K562 (cell line): ENCODE measurements around the gene LAPTM5. TPM values are rescaled to one million over a fixed set of nuclear protein-coding genes. Genes with fewer than 3 reads are reported as not detected.

Experiments used
- BACH1 ChIP-seq: fragments of 200-800 bp; sonication (Bioruptor generic); IDR thresholded peaks from 2 replicates; pipeline ENCODE4 v1.6.1; 2016; ENCODE audit warnings: missing genetic modification characterization, missing compliant biosample characterization
- CHD2 ChIP-seq: IDR thresholded peaks from 2 replicates; pipeline ENCODE4 v1.6.1; 2011; ENCODE audit warnings: low read depth, low read length
- EP300 ChIP-seq: IDR thresholded peaks from 2 replicates; pipeline ENCODE4 v1.6.1; 2012; ENCODE audit warnings: low read length, improper control_type of control experiment
- FOXJ3 ChIP-seq: sonication (generic); formaldehyde crosslinking; IDR thresholded peaks from 2 replicates; pipeline ENCODE4 v1.4.0; 2020; ENCODE audit warnings: mild to moderate bottlenecking, missing genetic modification reagents
- JUNB ChIP-seq: fragments of 450-650 bp; formaldehyde crosslinking; conservative IDR thresholded peaks from 2 replicates; pipeline ENCODE4 v1.4.0; 2020; ENCODE audit warnings: mild to moderate bottlenecking
- JUND ChIP-seq, 2 experiments: IDR thresholded peaks; 2 replicates in 1 of 2; 3 replicates in 1 of 2; pipeline ENCODE4 v1.6.1; 2011; ENCODE audit warnings: borderline replicate concordance in 2 of 2, low read depth in 2 of 2, low read length in 2 of 2, improper control_type of control experiment in 1 of 2, missing biosample characterization in 1 of 2, missing genetic modification characterization in 1 of 2, missing genetic modification reagents in 1 of 2
- MAZ ChIP-seq, 2 experiments: fragments of 450-650 bp in 1 of 2; sonication (generic) in 1 of 2; formaldehyde crosslinking; IDR thresholded peaks in 1 of 2; conservative IDR thresholded peaks in 1 of 2; 2 replicates each; pipeline versions ENCODE4 v1.4.0 to v1.5.0; 2020; ENCODE audit warnings: mild to moderate bottlenecking in 1 of 2, missing genetic modification reagents in 1 of 2
- MEF2A ChIP-seq: IDR thresholded peaks from 2 replicates; pipeline ENCODE4 v1.6.1; 2011; ENCODE audit warnings: low read depth, mild to moderate bottlenecking, low read length, moderate library complexity; ENCODE audit not compliant: control insufficient read depth
- MEIS2 ChIP-seq: fragments of 450-650 bp; IDR thresholded peaks from 2 replicates; pipeline ENCODE4 v1.6.1; 2014; ENCODE audit warnings: mild to moderate bottlenecking; ENCODE audit not compliant: partially characterized antibody
- MXI1 ChIP-seq: IDR thresholded peaks from 2 replicates; pipeline ENCODE4 v1.6.1; 2011; ENCODE audit warnings: low read depth, mild to moderate bottlenecking, improper control_type of control experiment, low read length
- NR2C1 ChIP-seq, 2 experiments: fragments of 450-650 bp; IDR thresholded peaks; 2 replicates each; pipeline ENCODE4 v1.6.1; 2017; ENCODE audit warnings: mild to moderate bottlenecking in 2 of 2, antibody characterized with exemption in 1 of 2, inconsistent platforms in 1 of 2, missing compliant biosample characterization in 1 of 2, missing genetic modification characterization in 1 of 2
- POLR2H ChIP-seq: IDR thresholded peaks from 2 replicates; pipeline ENCODE4 v1.6.1; 2016; ENCODE audit warnings: missing genetic modification characterization, low read depth, mild to moderate bottlenecking, control low read depth, missing compliant biosample characterization, moderate library complexity
- RBM39 ChIP-seq: fragments of 200-400 bp; formaldehyde crosslinking; optimal IDR thresholded peaks from 2 replicates; pipeline ENCODE3; 2018; ENCODE audit warnings: low read depth, low read length
- RCOR1 ChIP-seq, 2 experiments: IDR thresholded peaks; 2 replicates each; pipeline ENCODE4 v1.6.1; 2012; ENCODE audit warnings: low read depth in 2 of 2, low read length in 2 of 2, borderline replicate concordance in 1 of 2, improper control_type of control experiment in 1 of 2
- SIN3B ChIP-seq: fragments of 450-650 bp; IDR thresholded peaks from 2 replicates; pipeline ENCODE4 v1.6.1; 2017; ENCODE audit warnings: low read depth, mild to moderate bottlenecking, moderate library complexity
- SIRT6 ChIP-seq: IDR thresholded peaks from one replicate; pipeline ENCODE4 v1.6.1; 2012; ENCODE audit warnings: low read depth, mild to moderate bottlenecking, control low read depth, inconsistent platforms, low read length, moderate library complexity
- SMAD4 ChIP-seq: fragments of 250-450 bp; sonication (Bioruptor Pico); conservative IDR thresholded peaks from 2 replicates; pipeline ENCODE4 v1.8.0; 2021; ENCODE audit warnings: inconsistent platforms, mild to moderate bottlenecking, moderate library complexity
- SREBF2 ChIP-seq: sonication (generic); formaldehyde crosslinking; IDR thresholded peaks from 2 replicates; pipeline ENCODE4 v1.4.0; 2020; ENCODE audit warnings: mild to moderate bottlenecking, missing genetic modification reagents
- TFAM ChIP-seq: fragments of 250-450 bp; sonication (Bioruptor Pico); conservative IDR thresholded peaks from 2 replicates; pipeline ENCODE4 v1.5.0; 2021; ENCODE audit warnings: mild to moderate bottlenecking, moderate library complexity
- TGIF2 ChIP-seq: sonication (generic); formaldehyde crosslinking; IDR thresholded peaks from 2 replicates; pipeline ENCODE4 v1.8.1; 2022; ENCODE audit warnings: mild to moderate bottlenecking, missing genetic modification reagents, moderate library complexity
- TRIM28 ChIP-seq: fragments of 450-650 bp; IDR thresholded peaks from 2 replicates; pipeline ENCODE4 v1.6.1; 2017
- polyA plus RNA-seq, 8 experiments: library from polyadenylated mRNA; depleted of rRNA in 4 of 8; stranded (reverse) in 5 of 8; unstranded in 3 of 8; fragments of >200 nt; fragmentation: Nextera tagmentation in 2 of 8; fragmentation: Illumina TruSeq in 1 of 8; extraction: Ambion mirVana in 2 of 8; extraction: Trizol in 1 of 8; gene quantifications; 2 replicates each; pipeline versions ENCODE4 v1.2.1 to v1.2.3, GENCODE V29; 2011 to 2014; ENCODE audit warnings: inconsistent platforms in 1 of 8, missing spikeins in 1 of 8
- total RNA-seq, 7 experiments: library from RNA; depleted of rRNA in 6 of 7; stranded (reverse); fragments of >200 nt in 6 of 7; fragmentation: Illumina TruSeq in 2 of 7; extraction: Trizol in 2 of 7; gene quantifications; 2 replicates each; pipeline versions ENCODE4 v1.2.1 to v1.2.3, GENCODE V29; 2011 to 2021; ENCODE audit warnings: low replicate concordance in 1 of 7
- TF ChIP-seq, protein P1 (sequence below): IDR thresholded peaks from 2 replicates; pipeline ENCODE4 v1.6.1; 2011; ENCODE audit not compliant: insufficient read length; ENCODE audit errors: extremely low read depth
- TF ChIP-seq, protein P2 (sequence below): fragments of 250-450 bp; sonication (Bioruptor Pico); IDR thresholded peaks from 2 replicates; pipeline ENCODE4 v1.5.0; 2021; ENCODE audit warnings: mild to moderate bottlenecking, borderline replicate concordance
- TF ChIP-seq, protein P3 (sequence below): fragments of 250-450 bp; sonication (Bioruptor Pico); IDR thresholded peaks from 2 replicates; pipeline ENCODE4 v1.8.0; 2021; ENCODE audit warnings: moderate library complexity, mild to moderate bottlenecking, inconsistent platforms

Gene LAPTM5
- total and polyA plus RNA-seq, 9 of the 15 experiments (the other 6 are each of a cell fraction or from before 2014, with no cell fraction given), result 2.4 to 47.3 (median 20.3) TPM

DNA sequence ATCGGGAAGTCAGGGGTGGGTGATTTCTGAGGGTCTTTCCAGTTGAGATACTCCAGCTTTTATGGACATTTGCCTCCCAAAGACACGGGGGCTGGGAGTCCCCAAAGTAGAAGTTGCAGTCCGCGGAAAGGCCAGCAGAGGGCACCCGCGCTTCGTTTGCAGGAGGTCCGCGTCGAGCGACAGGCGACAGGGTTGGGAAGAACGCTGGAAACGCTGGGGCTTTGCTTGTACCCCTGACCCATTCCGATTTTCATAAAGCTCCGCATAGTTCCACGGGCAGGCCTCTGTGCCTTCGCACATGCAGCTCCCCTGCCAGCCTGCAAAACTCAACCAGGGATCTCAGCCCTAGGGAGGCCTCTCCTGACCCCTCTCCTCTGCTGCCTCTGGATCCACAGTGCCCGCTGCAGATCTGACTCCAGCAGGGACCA lies 44.2 kb upstream of the LAPTM5 start (continued):
- TF ChIP-seq, protein P1, sequence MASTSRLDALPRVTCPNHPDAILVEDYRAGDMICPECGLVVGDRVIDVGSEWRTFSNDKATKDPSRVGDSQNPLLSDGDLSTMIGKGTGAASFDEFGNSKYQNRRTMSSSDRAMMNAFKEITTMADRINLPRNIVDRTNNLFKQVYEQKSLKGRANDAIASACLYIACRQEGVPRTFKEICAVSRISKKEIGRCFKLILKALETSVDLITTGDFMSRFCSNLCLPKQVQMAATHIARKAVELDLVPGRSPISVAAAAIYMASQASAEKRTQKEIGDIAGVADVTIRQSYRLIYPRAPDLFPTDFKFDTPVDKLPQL, result no peak
- TF ChIP-seq TFAM (CRISPR knock-in tag) (no peak), EP300 (peak; percentile 32; the same call in 1 of the 2 replicates), RBM39 (no peak), TGIF2 (no peak), POLR2H (tag) (no peak), MXI1 (no peak), NR2C1 (IDR thresholded peaks at IDR 0.05) (no peak), NR2C1 (tag; IDR thresholded peaks at IDR 0.05) (no peak), RCOR1 (IDR thresholded peaks at IDR 0.05; ENCODE audit: borderline replicate concordance in 1 of 2, low read depth in 2 of 2, low read length in 2 of 2) (0 out of 4 replicates have a peak, but pooled peaks of 1 of the 2 experiments have one; percentile 40), MEIS2 (no peak), FOXJ3 (CRISPR knock-in tag) (no peak), SIRT6 (no peak), JUND (IDR thresholded peaks at IDR 0.05; ENCODE audit: borderline replicate concordance, low read depth, low read length) (0 out of 2 replicates have a peak, but pooled peaks have one; percentile 24), JUND (tag; IDR thresholded peaks at IDR 0.05; ENCODE audit: borderline replicate concordance, low read depth, low read length) (no peak), SMAD4 (CRISPR knock-in tag) (peak; percentile 20), MAZ (CRISPR knock-in tag; conservative IDR thresholded peaks at IDR 0.05 in 1 of 2, IDR thresholded peaks at IDR 0.05 in 1 of 2) (peak; percentile 72 to 77), SREBF2 (CRISPR knock-in tag) (no peak), MEF2A (no peak), BACH1 (no peak), JUNB (no peak), CHD2 (no peak), SIN3B (no peak), TRIM28 (peak; percentile 81)
- TF ChIP-seq, protein P2, sequence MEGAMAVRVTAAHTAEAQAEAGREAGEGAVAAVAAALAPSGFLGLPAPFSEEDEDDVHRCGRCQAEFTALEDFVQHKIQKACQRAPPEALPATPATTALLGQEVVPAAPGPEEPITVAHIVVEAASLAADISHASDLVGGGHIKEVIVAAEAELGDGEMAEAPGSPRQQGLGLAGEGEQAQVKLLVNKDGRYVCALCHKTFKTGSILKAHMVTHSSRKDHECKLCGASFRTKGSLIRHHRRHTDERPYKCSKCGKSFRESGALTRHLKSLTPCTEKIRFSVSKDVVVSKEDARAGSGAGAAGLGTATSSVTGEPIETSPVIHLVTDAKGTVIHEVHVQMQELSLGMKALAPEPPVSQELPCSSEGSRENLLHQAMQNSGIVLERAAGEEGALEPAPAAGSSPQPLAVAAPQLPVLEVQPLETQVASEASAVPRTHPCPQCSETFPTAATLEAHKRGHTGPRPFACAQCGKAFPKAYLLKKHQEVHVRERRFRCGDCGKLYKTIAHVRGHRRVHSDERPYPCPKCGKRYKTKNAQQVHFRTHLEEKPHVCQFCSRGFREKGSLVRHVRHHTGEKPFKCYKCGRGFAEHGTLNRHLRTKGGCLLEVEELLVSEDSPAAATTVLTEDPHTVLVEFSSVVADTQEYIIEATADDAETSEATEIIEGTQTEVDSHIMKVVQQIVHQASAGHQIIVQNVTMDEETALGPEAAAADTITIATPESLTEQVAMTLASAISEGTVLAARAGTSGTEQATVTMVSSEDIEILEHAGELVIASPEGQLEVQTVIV (CRISPR knock-in tag), result no peak
- TF ChIP-seq, protein P3, sequence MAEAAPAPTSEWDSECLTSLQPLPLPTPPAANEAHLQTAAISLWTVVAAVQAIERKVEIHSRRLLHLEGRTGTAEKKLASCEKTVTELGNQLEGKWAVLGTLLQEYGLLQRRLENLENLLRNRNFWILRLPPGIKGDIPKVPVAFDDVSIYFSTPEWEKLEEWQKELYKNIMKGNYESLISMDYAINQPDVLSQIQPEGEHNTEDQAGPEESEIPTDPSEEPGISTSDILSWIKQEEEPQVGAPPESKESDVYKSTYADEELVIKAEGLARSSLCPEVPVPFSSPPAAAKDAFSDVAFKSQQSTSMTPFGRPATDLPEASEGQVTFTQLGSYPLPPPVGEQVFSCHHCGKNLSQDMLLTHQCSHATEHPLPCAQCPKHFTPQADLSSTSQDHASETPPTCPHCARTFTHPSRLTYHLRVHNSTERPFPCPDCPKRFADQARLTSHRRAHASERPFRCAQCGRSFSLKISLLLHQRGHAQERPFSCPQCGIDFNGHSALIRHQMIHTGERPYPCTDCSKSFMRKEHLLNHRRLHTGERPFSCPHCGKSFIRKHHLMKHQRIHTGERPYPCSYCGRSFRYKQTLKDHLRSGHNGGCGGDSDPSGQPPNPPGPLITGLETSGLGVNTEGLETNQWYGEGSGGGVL (CRISPR knock-in tag), result no peak
